Breast epithelium (tissue), 3 donors: ENCODE results near the gene IP6K3.

ENCODE experiments used
- CTCF ChIP-seq, 3 donors: fragments of 450-650 bp; IDR thresholded peaks; one replicate each; pipeline ENCODE4 v1.5.1; 2016 to 2017; ENCODE audit warnings: antibody characterized with exemption in 3 of 3, mild to moderate bottlenecking in 3 of 3, moderate library complexity in 3 of 3
- POLR2A ChIP-seq: fragments of 450-650 bp; IDR thresholded peaks from one replicate; pipeline ENCODE4 v1.6.1; 2016; ENCODE audit warnings: antibody characterized with exemption, mild to moderate bottlenecking, moderate library complexity
- POLR2AphosphoS5 ChIP-seq, 3 donors: sonication (generic); formaldehyde crosslinking; IDR thresholded peaks; one replicate each; pipeline ENCODE4 v1.6.1; 2017; ENCODE audit warnings: antibody characterized with exemption in 3 of 3

GRCh38 chr6:33742092-33742491, 4.6 kb downstream of the IP6K3 start:
- TF ChIP-seq CTCF (IDR thresholded peaks at IDR 0.05) (no peak), POLR2A (no peak), POLR2AphosphoS5 (IDR thresholded peaks at IDR 0.05) (no peak)
